Muscle of arm (tissue), 12 donors: Measurements from ENCODE around the gene FLNB. TPM values are rescaled to one million over a fixed set of nuclear protein-coding genes. Genes with fewer than 3 reads are reported as not detected.
A peak's percentile ranks its signal among the peaks of the same experiment; 100 is the strongest.

Source experiments
- DNase-seq: peaks from one replicate; pipeline ENCODE4 v3.0.0-alpha.2; 2013
- polyA plus RNA-seq, 12 donors: library from polyadenylated mRNA; unstranded; fragments of 120-200 nt; gene quantifications; one replicate each; pipeline ENCODE4 v1.2.1, GENCODE V29; 2013; ENCODE audit not compliant: insufficient read length in 12 of 12

FLNB gene
- polyA plus RNA-seq, 12 donors: 44.4 to 120 (median 54.9) TPM; not detected in 1

DNA sequence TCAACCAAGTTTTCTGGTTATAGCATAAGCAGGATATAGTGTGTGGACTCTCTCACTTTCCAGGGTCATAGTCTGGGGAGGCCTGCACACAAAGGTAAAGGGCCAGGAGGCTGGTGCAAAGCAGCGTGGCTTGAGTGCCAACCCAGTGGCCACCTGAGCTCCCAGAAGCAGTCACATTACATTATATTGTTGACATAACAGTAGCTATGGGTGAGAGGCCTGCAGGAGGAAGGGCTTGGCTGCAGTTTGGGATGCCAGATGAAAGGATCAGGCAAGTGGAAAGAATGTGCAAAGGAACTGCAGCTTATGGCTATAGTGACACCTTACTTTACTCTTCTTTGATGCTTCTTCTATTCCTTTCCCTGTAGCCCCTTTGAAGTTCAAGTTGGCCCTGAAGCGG lies 96.5 kb downstream of the FLNB start:
- no peak for DNase-seq

- no peak for DNase-seq
Observed at GRCh38 chr3:58105196-58105595, 97.0 kb downstream of the FLNB start.

DNA sequence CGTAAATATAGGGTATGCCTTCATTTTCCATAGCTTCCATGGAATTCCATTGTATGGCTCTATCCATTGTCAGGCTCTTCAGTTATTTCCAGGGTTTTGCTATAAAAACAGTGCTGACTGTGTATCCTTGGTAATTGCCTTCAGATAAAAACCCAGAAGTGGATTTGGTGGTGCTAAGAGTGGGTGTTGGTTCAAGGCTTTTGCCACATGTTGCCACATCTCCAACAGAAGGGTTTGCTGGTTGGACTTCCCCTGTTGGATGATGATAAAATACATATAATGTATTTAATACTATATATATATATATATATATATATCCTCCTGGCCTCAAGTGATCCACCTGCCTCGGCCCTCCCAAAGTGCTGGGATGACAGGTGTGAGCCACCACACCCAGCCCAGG lies 97.8 kb downstream of the FLNB start:
- no peak for DNase-seq

- no peak for DNase-seq
Observed at GRCh38 chr3:58106640-58107039, 98.4 kb downstream of the FLNB start.

GRCh38 chr3:58107597-58107996 lies 99.4 kb downstream of the FLNB start:
- DNase-seq: no peak

DNA sequence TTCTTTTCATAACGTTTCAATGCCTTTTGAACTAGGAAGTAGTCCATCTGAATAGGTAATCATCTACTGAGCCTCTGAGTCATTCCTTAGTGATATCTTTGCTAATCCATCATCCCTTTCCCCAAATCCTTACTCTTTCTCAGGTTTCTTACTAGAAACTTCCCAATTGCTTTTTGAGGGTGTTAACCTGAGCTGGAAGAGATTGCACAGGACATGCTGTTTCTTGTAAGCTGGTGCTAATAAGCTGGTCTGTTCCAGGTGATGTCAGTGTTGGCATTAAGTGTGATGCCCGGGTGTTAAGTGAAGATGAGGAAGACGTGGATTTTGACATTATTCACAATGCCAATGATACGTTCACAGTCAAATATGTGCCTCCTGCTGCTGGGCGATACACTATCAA lies 101.5 kb downstream of the FLNB start:
- no peak for DNase-seq

GRCh38 chr3:58111513-58112184 lies 103.4 kb downstream of the FLNB start:
- no peak for DNase-seq

DNA sequence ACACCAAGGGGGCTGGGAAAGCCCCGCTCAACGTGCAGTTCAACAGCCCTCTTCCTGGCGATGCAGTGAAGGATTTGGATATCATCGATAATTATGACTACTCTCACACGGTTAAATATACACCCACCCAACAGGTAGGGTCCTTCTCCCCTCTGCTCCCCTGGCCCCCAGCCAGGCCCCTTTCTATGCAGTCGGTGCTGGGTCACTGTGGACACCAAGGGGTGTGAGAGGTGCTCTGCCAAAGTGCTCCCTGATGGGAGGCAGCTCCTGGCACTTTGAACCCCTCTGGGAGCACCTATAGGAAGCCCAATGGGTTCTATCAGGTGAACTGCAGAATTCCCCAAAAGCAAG lies 103.9 kb downstream of the FLNB start:
- DNase-seq: no peak

- no peak for DNase-seq
Observed at GRCh38 chr3:58115175-58115574, 107.0 kb downstream of the FLNB start.

DNA sequence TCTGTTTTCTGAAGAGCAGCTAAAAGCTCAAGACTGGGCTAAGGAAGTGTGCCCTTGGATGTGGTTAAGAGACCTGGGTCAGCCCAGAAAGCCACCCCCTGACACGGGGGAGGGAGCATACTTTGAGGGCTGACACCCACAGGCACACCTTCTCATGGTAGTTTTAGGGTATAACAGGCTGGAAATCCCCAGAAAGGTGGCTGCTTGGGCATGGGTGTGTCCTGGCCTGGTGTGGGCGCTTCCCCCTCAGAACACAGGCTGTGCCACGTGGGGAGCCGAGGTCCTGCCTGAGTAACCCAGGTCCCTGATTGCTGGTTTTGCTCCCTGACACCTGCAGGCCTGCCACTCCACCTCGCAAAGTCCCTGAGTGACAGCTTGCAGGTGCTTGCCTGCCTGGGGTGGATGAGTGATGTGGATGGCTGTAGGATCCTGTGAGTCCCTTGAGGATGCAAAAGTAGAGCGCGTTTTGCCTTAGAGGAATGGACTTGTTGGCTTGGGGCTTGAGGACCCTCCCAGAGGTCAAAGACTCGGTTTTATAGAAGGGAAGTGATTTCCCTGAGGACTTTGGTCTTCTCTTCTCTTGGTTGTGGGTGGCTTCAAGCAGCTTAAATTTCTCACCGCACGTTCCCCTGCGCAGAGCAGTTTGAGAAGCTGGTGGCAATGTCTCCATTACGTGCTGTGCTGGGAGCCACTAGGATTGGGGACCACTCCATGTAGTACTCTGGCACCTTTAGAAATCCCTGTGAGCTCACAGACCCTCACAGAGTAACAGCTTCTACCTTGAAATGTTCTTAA lies 108.1 kb downstream of the FLNB start:
- DNase-seq: no peak

- DNase-seq: no peak
Observed at GRCh38 chr3:58116985-58117384, 108.8 kb downstream of the FLNB start.

- peak; percentile 47 for DNase-seq
Observed at GRCh38 chr3:58117561-58118181, 109.4 kb downstream of the FLNB start.

- DNase-seq: no peak
Observed at GRCh38 chr3:58119186-58119585, 111.0 kb downstream of the FLNB start.

- DNase-seq: no peak
Observed at GRCh38 chr3:58120075-58120812, 112.0 kb downstream of the FLNB start.

GRCh38 chr3:58121183-58121582 lies 113.0 kb downstream of the FLNB start:
- DNase-seq: no peak

DNA sequence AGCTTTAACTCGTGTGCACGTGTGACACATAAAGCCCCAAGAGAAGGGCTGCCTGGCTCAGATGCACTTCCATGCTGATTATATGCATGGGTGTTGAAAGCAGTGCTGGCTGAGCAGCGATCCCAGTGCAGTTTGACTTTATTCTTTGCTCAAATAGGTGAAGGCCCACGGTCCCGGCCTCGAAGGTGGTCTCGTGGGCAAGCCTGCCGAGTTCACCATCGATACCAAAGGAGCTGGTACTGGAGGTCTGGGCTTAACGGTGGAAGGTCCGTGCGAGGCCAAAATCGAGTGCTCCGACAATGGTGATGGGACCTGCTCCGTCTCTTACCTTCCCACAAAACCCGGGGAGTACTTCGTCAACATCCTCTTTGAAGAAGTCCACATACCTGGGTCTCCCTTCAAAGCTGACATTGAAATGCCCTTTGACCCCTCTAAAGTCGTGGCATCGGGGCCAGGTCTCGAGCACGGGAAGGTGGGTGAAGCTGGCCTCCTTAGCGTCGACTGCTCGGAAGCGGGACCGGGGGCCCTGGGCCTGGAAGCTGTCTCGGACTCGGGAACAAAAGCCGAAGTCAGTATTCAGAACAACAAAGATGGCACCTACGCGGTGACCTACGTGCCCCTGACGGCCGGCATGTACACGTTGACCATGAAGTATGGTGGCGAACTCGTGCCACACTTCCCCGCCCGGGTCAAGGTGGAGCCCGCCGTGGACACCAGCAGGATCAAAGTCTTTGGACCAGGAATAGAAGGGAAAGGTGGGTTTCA lies 114.9 kb downstream of the FLNB start:
- no peak for DNase-seq

DNA sequence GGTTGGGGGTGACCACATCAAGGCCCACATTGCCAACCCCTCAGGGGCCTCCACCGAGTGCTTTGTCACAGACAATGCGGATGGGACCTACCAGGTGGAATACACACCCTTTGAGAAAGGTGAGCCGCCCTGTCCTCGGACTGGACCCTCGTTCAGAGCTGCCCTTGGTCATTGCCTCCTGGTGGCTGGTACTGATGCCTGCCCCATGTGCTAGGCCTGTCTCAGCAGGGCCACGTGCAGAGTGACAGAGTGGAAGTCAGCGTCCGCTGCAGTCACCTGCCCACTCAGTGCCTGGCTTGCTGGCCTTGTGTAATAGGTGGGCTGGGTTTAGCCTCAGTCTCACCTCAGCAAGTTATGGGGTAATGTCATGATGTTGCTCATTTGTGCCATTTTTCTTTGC lies 116.2 kb downstream of the FLNB start:
- no peak for DNase-seq

DNA sequence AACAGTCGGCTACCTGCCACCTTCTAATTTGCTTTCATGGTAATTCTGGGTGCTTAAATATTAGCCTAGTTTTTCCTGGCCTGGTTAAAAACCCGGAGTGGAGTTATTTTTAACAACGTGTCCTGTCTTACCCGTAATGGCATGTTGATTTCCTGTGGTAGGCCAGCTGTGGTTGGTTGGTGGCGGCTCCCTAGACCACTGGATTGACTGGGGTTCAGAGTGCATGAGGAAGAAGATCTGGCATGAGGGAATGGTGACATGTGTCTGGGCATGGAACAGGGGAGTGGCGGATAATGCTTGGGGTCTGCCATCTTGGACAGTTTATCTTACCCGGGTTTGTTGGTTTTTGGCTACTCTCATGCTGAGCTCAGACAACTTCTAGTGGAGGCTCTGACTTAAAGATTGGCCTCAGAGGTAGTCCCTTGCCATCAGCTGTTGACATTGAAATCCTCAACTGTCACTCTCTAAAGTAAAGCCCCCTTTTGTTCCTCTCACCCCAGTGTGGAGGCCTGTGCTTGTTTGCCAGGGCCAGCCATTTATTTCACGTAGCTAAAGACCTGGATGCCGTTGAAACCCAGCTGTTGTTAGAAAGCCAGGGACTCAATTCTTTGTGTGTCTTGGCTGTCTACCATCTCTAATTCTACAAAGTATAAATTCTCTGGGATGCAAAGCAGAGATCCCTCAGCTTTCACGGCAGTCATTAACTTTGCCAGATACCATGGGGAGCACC lies 121.0 kb downstream of the FLNB start:
- no peak for DNase-seq

- no peak for DNase-seq
Observed at GRCh38 chr3:58130591-58130990, 122.4 kb downstream of the FLNB start.

- DNase-seq: no peak
Observed at GRCh38 chr3:58131101-58131825, 123.0 kb downstream of the FLNB start.
